Epidermal melanocyte (primary cell): Measurements from ENCODE around the gene ADAM30.

Experiments
- DNase-seq: peaks from one replicate; pipeline ENCODE4 v3.0.0; 2011; ENCODE audit warnings: low spot score; ENCODE audit not compliant: insufficient read length

ADAM30 gene

GRCh38 chr1:119896303-119896702 is at the start of gene ADAM30:
TSS of gene ADAM30 (minus strand) at chr1:119896515. CDS start at chr1:119896336, 179 bp downstream.
- no peak for DNase-seq

GRCh38 chr1:119943216-119943615 is 46.9 kb upstream of the ADAM30 start:
- no peak for DNase-seq

GRCh38 chr1:119941392-119941791 is 45.1 kb upstream of the ADAM30 start:
- no peak for DNase-seq

- DNase-seq = no peak
Observed at GRCh38 chr1:119940697-119941096, 44.4 kb upstream of the ADAM30 start.

- DNase-seq = no peak
Observed at GRCh38 chr1:119937198-119937597, 40.9 kb upstream of the ADAM30 start.

GRCh38 chr1:119935915-119936314 is 39.6 kb upstream of the ADAM30 start:
- no peak for DNase-seq

- DNase-seq = no peak
Observed at GRCh38 chr1:119935373-119935772, 39.1 kb upstream of the ADAM30 start.

- no peak for DNase-seq
Observed at GRCh38 chr1:119933397-119933796, 37.1 kb upstream of the ADAM30 start.

- DNase-seq = no peak
Observed at GRCh38 chr1:119929643-119930315, 33.5 kb upstream of the ADAM30 start.

GRCh38 chr1:119926553-119926952 is 30.2 kb upstream of the ADAM30 start:
- no peak for DNase-seq

- DNase-seq = no peak
Observed at GRCh38 chr1:119924948-119925898, 28.9 kb upstream of the ADAM30 start.

- DNase-seq = no peak
Observed at GRCh38 chr1:119920104-119920968, 24.0 kb upstream of the ADAM30 start.

- no peak for DNase-seq
Observed at GRCh38 chr1:119919241-119919640, 22.9 kb upstream of the ADAM30 start.

GRCh38 chr1:119918301-119918700 is 22.0 kb upstream of the ADAM30 start:
- no peak for DNase-seq

GRCh38 chr1:119917304-119918055 is 21.2 kb upstream of the ADAM30 start:
- DNase-seq = no peak

GRCh38 chr1:119915517-119915916 is 19.2 kb upstream of the ADAM30 start:
- DNase-seq = no peak

- DNase-seq = no peak
Observed at GRCh38 chr1:119914071-119914470, 17.8 kb upstream of the ADAM30 start.

GRCh38 chr1:119912963-119913362 is 16.6 kb upstream of the ADAM30 start:
- DNase-seq = no peak

GRCh38 chr1:119911775-119912174 is 15.5 kb upstream of the ADAM30 start:
- no peak for DNase-seq

- no peak for DNase-seq
Observed at GRCh38 chr1:119910618-119911017, 14.3 kb upstream of the ADAM30 start.
